HG03135 (cell line): Measurements from ENCODE around the gene RAB27A.
"Not testable (repeated sequence)": the region's sequence is repeated elsewhere in the genome, so short reads cannot be mapped to it uniquely, and the experiment has no call there.

Source experiments
- ATAC-seq: cut with Tn5 transposase; IDR thresholded peaks from one replicate; pipeline ENCODE4 v1.9.1; 2021; ENCODE audit warnings: mild to moderate bottlenecking, moderate library complexity; ENCODE audit not compliant: unreplicated experiment

Gene RAB27A

DNA sequence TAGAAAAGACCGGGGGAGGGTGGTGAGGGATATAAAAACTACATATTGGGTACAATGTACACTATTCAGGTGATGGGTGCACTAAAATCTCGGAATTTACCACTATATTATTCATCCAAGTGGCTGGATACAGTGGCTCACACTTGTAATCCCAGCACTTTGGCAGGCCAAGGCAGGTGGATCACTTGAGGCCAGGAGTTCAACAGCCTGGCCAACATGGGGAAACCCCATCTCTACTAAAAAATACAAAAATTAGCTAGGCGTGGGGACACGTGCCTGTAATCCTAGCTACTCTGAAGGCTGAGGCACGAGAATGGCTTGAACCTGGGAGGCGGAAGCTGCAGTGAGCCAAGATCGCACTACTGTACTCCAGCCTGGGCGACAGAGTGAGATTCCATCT, 37.4 kb downstream of the RAB27A start:
- not testable (repeated sequence) for ATAC-seq

DNA sequence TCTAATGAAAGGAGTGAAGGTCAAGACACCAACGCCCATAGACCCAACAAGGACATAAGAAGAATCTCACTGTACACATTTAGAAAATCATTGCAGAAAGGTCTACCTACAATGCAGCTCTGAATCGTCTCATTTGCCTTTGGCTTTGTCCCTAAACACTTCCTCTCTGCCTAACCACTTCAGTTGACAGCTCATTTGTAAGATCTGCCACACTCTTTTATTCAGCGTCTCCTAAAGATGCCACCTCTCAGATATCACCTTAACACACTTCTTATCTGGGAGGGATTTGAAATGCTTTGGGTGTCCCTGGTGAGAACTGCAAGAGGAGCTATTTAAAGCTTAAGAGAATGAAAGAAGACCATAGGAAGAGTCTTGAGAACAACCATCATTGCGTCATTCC, 38.7 kb downstream of the RAB27A start:
- no peak for ATAC-seq

DNA sequence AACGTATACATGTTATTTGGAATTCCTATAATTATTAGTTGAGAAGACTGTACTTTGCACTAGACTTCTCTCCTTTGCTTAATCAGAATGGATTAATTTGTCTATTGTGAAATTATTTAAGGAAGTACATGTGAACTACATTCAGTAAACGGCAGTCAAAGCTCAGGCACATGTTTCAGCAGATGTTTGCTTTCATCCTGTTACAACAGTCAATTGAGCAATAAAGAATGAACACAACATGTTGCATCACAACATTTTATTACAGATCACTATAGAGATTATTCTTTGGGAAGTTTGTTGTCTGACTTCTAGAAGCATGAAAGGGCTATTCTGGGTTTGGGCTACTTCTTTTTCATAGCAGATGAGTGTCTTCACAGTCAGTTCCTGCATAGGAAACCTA, 39.2 kb downstream of the RAB27A start:
- ATAC-seq = no peak

DNA sequence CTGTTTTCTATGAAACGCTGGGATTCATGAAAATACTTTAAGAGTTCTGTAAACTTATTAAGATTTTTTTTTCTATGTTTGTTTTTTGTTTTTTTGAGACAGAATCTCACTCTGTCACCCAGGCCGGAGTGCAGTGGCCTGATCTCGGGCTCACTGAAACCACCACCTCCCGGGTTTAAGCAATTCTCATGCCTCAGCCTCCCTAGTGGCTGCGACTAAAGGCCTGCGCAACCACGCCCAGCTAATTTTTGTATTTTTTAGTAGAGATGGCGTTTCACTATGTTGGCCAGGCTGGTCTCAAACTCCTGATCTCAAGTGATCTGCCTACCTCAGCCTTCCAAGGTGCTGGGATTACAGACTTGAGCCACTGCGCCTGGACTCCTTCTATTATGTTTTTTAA, 39.7 kb downstream of the RAB27A start:
- ATAC-seq = not testable (repeated sequence)

DNA sequence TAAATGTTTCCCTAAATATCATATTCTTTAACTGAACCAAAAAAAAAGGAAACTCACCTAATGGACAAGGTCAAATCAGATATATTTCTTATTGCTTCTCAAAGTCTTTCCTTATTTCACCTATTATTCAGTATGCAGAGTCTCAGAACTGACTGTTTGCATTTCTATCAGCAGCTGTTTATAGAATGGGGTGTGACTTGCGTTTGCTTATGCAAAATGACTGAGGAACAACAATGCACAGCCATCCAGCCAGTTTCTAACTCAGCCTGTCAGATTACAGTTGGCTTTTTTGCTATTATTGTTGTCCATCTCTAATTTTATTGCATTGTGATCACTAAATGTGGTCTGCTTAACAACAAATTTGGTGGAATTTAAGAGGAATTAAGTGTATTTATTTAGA, 40.7 kb downstream of the RAB27A start:
- no peak for ATAC-seq

DNA sequence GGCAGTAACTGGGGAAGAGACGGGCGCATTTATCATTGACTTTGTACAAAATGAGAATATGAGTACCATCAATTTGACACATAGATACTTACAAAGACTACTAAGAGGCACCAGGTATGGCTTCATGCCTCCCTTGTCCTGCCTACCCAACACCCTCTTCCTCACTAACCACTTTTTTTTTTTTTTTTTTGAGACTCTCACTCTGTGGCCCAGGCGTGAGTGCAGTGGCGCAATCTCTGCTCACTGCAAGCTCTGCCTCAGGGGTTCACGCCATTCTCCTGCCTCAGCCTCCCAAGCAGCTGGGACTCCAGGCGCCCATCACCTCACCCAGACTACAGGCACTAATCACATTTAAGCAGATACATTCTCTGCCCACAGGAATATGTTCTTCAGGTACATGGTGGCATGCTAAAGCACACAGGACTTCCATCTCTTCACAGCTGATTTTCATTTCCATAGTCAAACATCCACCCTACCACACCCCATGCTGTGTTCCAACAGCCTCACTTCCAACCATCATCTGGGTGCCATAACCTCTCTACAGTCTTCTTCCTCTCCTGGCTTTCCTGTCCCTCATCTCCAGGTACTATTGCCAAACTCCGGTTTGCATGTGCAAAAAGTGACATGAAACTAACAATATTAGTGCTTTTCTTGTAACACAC, 41.7 kb downstream of the RAB27A start:
- no peak for ATAC-seq

DNA sequence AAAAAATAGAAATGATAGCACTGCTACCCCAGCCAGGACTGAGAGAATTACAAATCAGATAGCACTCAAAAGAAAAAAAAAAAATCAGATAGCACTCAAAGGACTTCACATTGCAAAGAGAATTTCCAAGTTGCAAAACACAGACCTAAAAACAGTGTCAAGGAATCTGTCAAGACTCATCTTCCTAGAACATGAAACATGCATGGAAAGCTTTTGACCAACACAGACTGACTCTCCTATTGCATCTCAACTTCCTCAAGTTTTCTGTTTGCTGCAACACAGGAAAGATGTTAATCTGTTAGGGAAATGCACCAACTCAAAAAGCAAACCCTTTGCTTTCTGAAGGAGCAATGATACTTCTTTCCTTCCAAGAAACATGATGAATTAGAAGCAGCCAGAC, 42.3 kb downstream of the RAB27A start:
- ATAC-seq = no peak

DNA sequence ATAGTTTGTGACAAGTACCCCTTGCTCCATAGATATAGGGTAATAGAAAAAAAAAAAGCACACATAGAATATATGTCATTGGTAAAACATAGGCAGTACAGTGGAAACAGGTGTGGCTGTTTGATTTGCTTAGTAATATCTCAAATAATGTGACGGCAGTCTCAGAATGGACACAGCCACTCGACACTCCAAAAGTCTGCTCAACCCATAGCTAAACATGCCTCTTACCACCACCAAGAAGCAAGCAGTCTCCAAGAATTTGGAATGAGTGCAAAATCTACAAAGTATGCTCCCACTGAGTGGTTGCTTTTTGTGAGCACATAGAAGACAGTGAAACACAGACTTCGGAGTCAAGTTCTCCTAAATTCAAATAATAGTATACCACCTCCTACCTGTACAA, 43.0 kb downstream of the RAB27A start:
- ATAC-seq = no peak

DNA sequence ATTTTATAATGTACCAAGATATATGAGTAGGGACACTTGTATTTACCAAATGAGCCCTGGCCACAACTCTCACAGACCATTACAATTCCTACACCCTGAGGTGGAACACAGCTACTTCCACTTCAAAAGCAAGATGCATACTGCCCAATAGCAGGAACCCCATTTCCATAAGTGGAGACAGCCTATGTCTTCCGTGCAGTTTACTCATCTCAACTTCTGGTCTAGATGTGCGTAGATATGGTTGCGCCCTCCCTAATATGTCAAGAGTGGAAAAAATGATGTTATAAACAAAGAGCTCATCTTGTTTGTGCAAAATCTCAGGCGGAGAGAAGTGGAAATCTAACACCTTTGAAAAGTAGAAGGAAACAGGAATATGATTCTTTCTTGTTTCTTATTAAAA, 44.6 kb downstream of the RAB27A start:
- ATAC-seq = no peak

DNA sequence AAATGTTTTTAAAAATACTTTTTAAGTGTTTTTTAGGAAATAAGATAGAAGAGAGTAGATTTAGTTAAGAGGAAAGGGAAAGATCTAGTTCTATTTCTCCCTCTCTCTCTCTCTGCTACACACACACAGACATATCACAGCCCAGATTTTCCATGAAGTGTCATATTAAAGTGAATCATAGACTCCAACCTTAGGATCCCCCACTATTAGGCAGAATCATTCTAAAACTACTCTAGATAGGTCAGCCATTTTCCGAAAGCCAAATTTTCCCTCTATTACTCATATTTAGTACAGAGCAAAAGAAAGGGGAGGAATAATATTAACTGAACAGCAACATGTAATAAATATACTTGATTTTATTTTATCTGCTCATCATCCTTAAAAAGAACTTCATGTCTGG, 47.7 kb downstream of the RAB27A start:
- ATAC-seq = no peak

DNA sequence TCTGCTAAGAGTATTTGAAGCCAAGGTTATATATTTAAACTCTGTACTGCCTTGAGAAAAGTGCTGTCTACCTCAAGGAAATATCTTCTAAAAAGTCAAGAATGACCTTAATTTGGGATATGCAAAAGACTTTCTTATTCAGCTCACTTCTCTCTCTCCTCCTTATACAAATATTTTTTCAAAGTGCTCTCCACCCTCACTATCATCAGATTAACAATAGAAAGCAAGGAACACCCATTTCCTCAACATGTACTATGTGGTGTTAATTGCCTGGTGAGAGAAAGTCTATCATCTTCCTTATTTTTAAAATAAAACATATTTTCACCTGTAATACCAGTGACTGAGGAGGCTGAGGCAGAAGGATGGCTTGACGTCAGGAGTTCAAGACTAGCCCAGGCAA, 48.4 kb downstream of the RAB27A start:
- no peak for ATAC-seq

DNA sequence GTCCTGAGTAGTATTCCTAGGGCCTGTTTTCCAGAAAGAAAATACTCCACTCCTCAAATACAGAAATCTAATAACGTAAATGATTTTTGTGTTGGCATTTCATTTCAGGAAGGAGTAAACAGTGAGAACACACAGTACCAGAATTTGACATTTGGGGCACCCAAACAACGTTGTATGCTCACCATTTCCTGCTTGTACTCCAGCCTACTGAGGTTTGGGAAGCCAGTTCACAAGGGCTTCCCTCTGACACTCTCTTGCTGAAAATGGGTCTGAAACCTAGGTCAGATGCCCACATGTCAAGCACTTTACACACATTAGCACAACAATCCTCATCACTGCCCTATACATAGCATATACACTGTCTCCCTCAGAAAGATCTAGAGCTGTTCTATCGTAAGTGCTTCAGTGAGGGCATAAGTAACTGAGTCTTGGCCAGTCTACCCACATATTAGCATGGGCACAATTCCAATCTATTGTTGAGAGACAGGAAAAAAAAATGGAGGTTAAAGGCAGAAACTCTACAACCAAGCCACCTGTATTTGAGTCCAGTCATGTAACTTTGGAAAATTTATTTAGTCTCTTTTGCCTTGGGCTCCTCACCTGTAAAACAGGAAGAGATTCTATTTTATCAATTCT, 49.4 kb downstream of the RAB27A start:
- ATAC-seq = no peak

DNA sequence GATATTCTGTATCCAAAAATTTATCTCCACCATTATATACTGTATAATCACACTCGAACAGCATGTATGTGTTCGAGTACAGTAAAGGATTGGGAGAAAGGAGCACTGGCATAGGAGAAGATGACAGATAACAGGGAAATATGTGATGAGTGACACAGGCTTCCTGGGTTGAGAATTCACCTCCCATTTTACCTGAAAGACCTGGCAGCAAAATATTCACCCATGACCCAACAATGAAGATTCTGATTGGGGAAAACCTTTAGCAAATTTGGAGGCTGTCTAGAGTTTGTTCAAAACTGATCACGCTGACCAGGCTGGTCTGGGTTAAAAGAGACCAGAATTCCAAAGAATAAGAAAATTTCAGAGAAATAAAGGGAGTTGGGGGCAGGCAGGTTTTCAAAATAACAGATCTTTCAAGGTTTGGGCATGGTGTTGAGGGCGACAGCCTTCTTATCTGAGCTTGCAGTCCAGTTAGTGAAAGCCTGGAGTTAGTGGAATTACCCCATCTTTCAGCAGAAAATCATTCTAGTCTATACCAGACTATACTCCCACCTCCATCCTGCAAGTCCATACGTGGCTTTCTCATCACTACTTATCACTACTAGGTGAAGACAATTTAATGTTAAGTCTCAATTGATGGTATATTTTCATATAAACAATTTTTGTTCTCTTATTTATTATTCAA, 50.0 kb downstream of the RAB27A start:
- no peak for ATAC-seq

DNA sequence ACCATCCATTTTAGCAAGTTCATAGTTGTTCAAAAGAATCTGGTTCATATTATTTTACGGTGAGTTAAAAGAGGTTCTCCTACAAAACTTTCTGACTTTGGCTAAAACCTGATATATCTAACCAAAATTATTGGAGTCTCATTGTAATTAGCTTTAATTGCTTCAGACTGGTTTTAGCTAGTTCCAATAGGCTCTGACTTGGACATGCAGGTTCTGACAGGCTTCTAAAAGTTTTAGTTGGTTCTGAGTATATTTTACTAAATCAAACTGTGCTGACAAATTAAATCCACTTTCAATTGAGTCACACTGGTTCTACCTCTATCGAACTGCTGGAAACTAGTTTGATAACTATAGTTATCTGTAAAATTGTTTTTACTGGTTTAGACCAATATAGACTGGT, 50.7 kb downstream of the RAB27A start:
- no peak for ATAC-seq

DNA sequence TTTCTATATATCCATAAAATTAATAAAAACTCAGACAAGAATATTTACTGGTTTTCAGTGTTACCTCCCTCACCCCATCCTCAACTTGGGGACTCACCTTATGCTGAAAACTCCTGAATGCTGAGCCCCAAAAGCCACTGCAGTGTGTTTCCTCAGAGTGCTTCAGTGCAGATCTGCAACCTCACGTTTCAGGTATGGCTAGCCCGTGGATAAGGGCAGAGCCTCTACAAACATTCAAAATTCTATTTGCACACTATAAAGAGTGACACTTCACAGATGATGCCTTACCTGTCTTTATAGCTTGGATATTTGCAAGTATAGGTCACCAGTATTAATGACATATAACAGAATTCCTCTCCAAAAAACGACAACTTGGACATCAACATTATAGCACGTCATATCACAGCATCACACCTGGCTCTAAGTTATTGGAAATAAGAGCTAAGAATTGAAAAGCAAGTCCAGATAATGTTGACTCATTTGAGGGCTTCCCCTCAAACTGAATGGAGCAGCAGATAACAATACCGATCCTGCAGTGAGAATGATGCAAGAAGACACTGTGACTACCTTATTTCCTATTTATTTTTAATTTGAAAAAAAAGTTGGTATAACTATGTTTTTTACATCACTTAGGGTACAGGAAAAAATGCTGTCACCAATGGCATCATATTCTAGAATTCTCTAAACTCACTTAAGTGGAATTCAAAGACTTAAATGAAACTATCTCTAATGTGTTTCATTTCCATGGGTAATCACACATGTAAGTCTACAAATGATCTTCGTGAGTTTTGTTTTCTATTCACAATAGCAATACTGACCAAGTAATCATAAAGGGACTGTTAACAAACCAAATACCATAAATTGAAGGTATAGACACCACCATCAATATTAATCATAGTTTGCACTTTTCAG, 52.1 kb downstream of the RAB27A start:
- no peak for ATAC-seq

DNA sequence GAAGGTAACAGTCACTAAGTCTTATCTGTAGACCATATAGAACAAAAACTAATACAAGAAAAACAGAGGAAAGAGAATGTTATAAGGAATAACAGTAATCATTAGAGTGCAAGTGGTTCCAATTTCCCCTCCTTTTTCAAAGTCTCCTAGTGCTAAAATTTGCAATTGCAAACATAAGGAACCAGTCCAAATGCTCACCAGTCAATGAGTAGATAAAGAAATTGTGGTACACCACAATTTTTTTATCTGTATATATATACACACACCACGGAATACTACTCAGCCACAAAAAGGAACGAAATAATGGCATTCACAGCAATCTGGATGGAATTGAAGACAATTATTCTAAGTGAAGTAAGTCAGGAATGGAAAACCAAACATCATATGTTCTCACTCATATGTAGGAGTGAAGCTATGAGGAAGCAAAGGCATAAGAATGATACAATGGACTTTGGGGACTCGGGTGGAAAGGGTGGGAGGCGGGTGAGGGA, 54.0 kb downstream of the RAB27A start:
- no peak for ATAC-seq

DNA sequence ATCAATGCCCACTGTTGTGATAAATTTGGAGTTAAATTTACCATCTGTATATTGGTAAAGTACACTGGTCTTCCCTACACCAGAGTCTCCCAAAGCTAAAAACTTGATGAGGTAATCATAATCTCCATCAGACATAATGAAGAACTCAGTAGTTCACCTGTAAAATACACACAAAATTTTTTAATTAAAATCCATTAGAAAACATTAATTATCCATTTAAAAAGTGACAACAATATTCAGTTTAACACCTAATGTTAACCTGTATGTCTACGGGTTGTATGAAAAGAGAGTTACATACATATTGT, 54.9 kb downstream of the RAB27A start:
- no peak for ATAC-seq

DNA sequence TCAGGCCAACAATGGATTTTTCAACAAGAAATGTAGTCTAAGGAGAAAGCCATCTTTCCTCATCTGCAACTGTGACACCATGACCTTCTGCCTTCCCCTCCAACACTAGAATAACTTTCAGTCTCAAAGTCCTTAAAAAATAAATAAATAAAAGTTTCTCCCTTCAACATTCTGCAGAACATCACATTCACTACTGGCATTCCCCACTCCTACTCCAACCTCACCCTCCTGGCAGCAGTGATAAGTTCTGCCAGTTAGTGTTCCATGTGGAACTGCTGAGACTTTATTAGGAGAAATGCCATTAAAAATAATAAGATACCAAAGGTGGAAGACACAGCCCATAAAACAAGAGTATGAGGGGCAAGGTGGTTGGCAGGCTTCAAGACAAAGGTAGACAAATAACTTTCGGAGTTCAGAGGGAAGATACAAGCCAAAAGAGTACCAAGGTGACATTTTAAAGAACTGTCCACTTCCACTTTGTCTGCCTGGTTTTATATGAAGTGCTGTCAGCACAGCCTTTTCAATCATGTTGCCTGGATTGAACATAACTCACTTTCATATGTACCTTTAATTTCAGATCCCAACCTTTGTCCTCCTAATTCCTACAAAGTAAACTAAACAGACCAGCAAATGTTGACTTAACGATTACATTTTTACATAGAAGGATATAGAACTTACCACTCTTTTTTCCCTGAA, 55.4 kb downstream of the RAB27A start:
- ATAC-seq = no peak

DNA sequence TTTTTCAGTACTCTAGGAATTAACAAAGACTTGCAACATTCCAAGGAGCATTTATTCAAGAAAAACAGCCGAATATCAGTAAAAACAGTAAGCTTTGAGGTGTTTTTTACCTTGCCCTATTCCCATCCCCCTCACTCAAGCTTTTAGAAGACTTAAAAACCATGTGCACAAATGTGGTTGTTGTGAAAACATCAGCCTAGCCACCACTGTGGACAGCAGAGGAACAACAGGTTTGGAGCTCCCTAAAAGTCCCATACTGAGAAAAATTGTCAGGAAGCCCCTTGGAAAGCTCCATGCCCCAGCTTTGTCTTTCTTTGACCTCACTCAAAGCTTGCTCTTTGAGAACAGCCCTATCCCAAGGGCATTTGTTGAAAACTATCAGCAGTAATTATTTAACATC, 58.2 kb downstream of the RAB27A start:
- ATAC-seq = no peak

DNA sequence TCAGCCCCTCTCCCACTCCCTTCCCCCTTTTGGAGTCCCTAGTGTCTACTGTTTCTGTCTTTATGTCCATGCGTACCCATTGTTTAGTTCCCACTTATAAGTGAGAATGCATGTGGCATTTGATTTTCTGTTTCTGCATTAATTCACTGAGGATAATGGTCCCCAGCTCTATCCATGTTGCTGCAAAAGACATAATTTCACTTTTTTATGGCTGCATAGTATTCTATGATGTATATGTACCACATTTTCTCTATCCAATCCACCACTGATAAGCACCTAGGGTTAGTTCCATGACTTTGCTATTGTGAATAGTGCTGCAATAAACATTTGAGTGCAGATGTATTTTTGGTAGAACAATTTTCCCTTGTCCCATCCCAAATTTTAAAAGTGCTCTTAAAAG, 58.7 kb downstream of the RAB27A start:
- no peak for ATAC-seq
